Hepatocyte (in vitro differentiated cells): ENCODE data around the gene PICK1. TPM values are rescaled to one million over a fixed set of nuclear protein-coding genes. Genes with fewer than 3 reads are reported as not detected.
A peak's percentile ranks its signal among the peaks of the same experiment; 100 is the strongest.

Experiments
- DNase-seq: peaks from one replicate; pipeline ENCODE4 v3.0.0-alpha.2; 2016; ENCODE audit warnings: low spot score
- H2AFZ ChIP-seq: fragments of 200-600 bp; sonication (generic); 2 replicates; pipeline ENCODE4 v1.6.0; 2016; ENCODE audit warnings: antibody characterized with exemption, mild to moderate bottlenecking
- H3K27ac ChIP-seq: fragments of 200-600 bp; sonication (generic); 2 replicates; pipeline ENCODE4 v1.5.1; 2016; ENCODE audit warnings: mild to moderate bottlenecking
- H3K27me3 ChIP-seq: fragments of 200-600 bp; sonication (generic); 2 replicates; pipeline ENCODE4 v1.6.1; 2016
- H3K36me3 ChIP-seq: fragments of 200-600 bp; sonication (generic); replicated peaks from 2 replicates; pipeline ENCODE4 v1.5.1; 2016; ENCODE audit warnings: low read depth; ENCODE audit not compliant: insufficient read depth
- H3K4me1 ChIP-seq: fragments of 200-600 bp; sonication (generic); 2 replicates; pipeline ENCODE4 v1.5.1; 2016; ENCODE audit warnings: mild to moderate bottlenecking, moderate library complexity; ENCODE audit not compliant: insufficient read depth
- H3K4me2 ChIP-seq: fragments of 200-600 bp; sonication (generic); 2 replicates; pipeline ENCODE4 v1.6.0; 2016
- H3K4me3 ChIP-seq: fragments of 200-600 bp; sonication (generic); 2 replicates; pipeline ENCODE4 v1.5.1; 2016; ENCODE audit warnings: mild to moderate bottlenecking
- H3K79me2 ChIP-seq: fragments of 200-600 bp; sonication (generic); 2 replicates; pipeline ENCODE4 v1.6.0; 2017; ENCODE audit warnings: mild to moderate bottlenecking
- H3K9me2 ChIP-seq: fragments of 200-600 bp; sonication (generic); replicated peaks from 2 replicates; pipeline ENCODE4 v1.6.0; 2017; ENCODE audit warnings: mild to moderate bottlenecking; ENCODE audit not compliant: insufficient read depth
- H3K9me3 ChIP-seq: fragments of 200-600 bp; sonication (generic); 2 replicates; pipeline ENCODE4 v1.5.1; 2016; ENCODE audit warnings: low read depth, mild to moderate bottlenecking
- H4K20me1 ChIP-seq: fragments of 200-600 bp; sonication (generic); 2 replicates; pipeline ENCODE4 v1.6.0; 2016; ENCODE audit warnings: mild to moderate bottlenecking; ENCODE audit not compliant: insufficient read depth, poor library complexity, severe bottlenecking
- CTCF ChIP-seq: fragments of 200-600 bp; sonication (generic); IDR thresholded peaks from 2 replicates; pipeline ENCODE4 v1.5.1; 2016; ENCODE audit warnings: antibody characterized with exemption, mild to moderate bottlenecking; ENCODE audit not compliant: poor library complexity
- EZH2 ChIP-seq: fragments of 200-600 bp; sonication (generic); IDR thresholded peaks from 2 replicates; pipeline ENCODE4 v1.6.1; 2016; ENCODE audit warnings: antibody characterized with exemption, mild to moderate bottlenecking, borderline replicate concordance
- EZH2phosphoT487 ChIP-seq: fragments of 200-600 bp; sonication (generic); IDR thresholded peaks from one replicate; pipeline ENCODE4 v1.6.1; 2018; ENCODE audit warnings: antibody characterized with exemption, mild to moderate bottlenecking, low read depth, moderate library complexity; ENCODE audit not compliant: unreplicated experiment, severe bottlenecking
- WGBS: methylation state at CpG from one replicate; pipeline ENCODE4 v1.1.6; 2016; ENCODE audit warnings: low lambda C conversion rate; ENCODE audit errors: missing lambda C conversion rate; 5-methylcytosine and 5-hydroxymethylcytosine counted together
- polyA plus RNA-seq: library from polyadenylated mRNA; unstranded; fragments of >200 nt; fragmentation: Nextera tagmentation; extraction: Ambion mirVana; gene quantifications from 2 replicates; pipeline ENCODE4 v1.2.1, GENCODE V29; 2016
- total RNA-seq: library from RNA; depleted of rRNA; stranded (reverse); fragments of >200 nt; gene quantifications from 2 replicates; pipeline ENCODE4 v1.2.3, GENCODE V29; 2014

The PICK1 gene
- total and polyA plus RNA-seq, 2 experiments from 2014 or later, result 26.2 to 43.1 TPM

- DNase-seq, result no peak
- Histone ChIP-seq H3K9me3 (no peaks in the 10 kb centered on the region), H3K4me3 (no peak overlapping the region), H3K79me2 (no peaks in the 10 kb centered on the region), H2AFZ (no peak overlapping the region), H3K4me2 (no peak overlapping the region), H4K20me1 (no peaks in the 10 kb centered on the region), H3K27ac (no peak overlapping the region), H3K27me3 (peaks cover 9% of the 10 kb centered on the region), H3K9me2 (no peaks in the 10 kb centered on the region), H3K36me3 (no peaks in the 10 kb centered on the region), H3K4me1 (no peaks in the 10 kb centered on the region)
- WGBS, result 92% methylated on average over 13 of the region's 13 CpGs
- no peak for TF ChIP-seq EZH2phosphoT487
- TF ChIP-seq CTCF, result no peak
- no peak for TF ChIP-seq EZH2
Observed at GRCh38 chr22:38086942-38087341, 29.7 kb downstream of the PICK1 start.

- Histone ChIP-seq H3K9me2 (no peaks in the 10 kb centered on the region), H2AFZ (no peak overlapping the region), H3K79me2 (no peaks in the 10 kb centered on the region), H3K9me3 (no peaks in the 10 kb centered on the region), H3K4me1 (no peaks in the 10 kb centered on the region), H3K4me2 (no peak overlapping the region), H3K27ac (no peak overlapping the region), H3K27me3 (no peaks in the 10 kb centered on the region), H3K36me3 (no peaks in the 10 kb centered on the region), H3K4me3 (no peak overlapping the region), H4K20me1 (no peaks in the 10 kb centered on the region)
- TF ChIP-seq CTCF (no peak), EZH2 (no peak)
- 96% methylated on average over 11 of the region's 12 CpGs for WGBS
- no peak for DNase-seq
Observed at GRCh38 chr22:38087855-38088254, 30.7 kb downstream of the PICK1 start.

- no peak for TF ChIP-seq EZH2
- TF ChIP-seq EZH2phosphoT487, result no peak
- TF ChIP-seq CTCF, result no peak
- H3K4me1 ChIP-seq, result no peaks in the 10 kb centered on the region
- H3K9me3 ChIP-seq, result no peaks in the 10 kb centered on the region
- no peaks in the 10 kb centered on the region for H3K9me2 ChIP-seq
- no peak overlapping the region for H2AFZ ChIP-seq
- no peaks in the 10 kb centered on the region for H4K20me1 ChIP-seq
- DNase-seq, result no peak
- no peaks in the 10 kb centered on the region for H3K79me2 ChIP-seq
- H3K4me2 ChIP-seq, result peak overlapping the region; percentile 66
- 32% methylated on average over 20 of the region's 85 CpGs for WGBS
- no peak overlapping the region for H3K4me3 ChIP-seq
- H3K27me3 ChIP-seq, result no peaks in the 10 kb centered on the region
- H3K27ac ChIP-seq, result no peak overlapping the region
- H3K36me3 ChIP-seq, result no peaks in the 10 kb centered on the region
Observed at GRCh38 chr22:38088629-38089473, 31.6 kb downstream of the PICK1 start.
